HG03460 (cell line): ENCODE results near the gene NXN.
"Not testable (repeated sequence)": the region's sequence is repeated elsewhere in the genome, so short reads cannot be mapped to it uniquely, and the experiment has no call there.

Experiments used
- ATAC-seq: cut with Tn5 transposase; IDR thresholded peaks from one replicate; pipeline ENCODE4 v1.9.1; 2021; ENCODE audit not compliant: unreplicated experiment

Gene NXN

DNA sequence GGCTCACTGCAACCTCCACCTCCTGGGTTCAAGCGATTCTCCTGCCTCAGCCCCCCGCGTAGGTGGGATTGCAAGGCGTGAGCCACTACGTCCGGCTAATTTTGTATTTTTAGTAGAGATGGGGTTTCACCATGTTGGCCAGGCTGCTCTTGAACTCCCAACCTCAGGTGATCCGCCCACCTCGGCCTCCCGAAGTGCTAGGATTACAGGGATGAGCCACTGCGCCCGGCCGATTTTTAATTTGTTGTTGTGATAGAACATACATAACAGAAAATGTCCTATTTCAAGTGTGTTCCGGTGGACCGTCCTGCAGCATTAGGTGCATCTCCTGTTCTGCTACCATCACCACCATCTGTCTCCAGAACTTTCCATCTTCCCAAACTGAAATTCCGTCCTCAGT, 55.3 kb downstream of the NXN start:
- ATAC-seq, result not testable (repeated sequence)

GRCh38 chr17:923633-924032, 55.9 kb downstream of the NXN start:
- ATAC-seq, result no peak

- no peak for ATAC-seq
These were observed 58.4 kb downstream of the NXN start for GRCh38 chr17:921161-921560.

DNA sequence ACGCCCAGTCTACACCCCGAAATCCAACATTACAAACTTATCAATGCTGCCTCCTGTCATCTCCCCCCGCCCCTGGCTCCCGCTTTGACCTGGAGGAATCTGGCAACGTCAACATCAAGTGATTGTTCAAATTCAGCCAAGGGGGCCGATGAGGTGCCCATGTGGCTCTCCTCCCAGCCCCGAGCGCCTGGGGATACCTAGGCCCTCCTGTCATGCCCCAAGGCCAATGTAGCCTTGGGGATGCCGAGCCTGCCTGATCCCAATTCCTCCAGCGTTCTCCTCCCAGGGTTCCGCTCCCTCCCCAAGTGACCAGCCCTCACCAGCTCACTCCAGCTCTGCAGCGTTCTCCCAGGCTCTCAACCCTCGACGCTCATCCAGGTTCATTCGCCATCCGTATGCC, 59.4 kb downstream of the NXN start:
- ATAC-seq, result no peak

DNA sequence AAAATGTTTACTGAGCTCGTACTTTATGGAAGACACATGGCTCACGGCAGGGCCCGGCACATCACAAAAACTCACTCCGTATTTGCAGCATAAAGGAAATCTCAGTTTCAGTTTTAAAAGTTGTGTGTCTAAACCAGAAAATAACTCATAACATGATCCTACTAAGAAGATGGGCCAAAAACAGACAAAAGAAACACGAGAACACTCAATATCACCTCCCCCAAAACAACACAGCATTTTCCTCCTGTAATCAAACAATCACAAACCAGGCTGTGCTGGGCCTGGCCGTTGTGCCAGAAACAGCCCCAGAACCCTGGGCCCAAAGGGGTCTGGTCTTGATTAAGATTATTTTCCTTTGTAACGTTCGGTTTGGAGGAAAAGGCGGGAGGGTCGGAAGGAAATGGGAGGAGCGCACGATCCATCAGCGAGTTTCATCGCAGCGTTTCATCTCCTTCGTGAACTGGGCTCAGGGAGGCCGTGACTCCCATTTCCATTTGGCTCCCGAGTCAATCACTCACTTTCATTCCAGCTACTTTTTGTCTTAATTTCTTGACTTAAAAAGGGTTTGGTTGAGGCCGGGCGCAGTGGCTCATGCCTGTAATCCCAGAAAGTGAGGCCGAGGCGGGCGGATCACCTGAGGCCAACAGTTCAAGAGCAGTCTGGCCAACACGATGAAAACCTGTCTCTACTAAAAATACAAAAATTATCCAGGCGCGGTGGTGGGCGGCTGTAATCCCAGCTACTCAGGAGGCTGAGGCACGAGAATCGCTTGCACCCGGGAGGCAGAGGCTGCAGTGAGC, 61.4 kb downstream of the NXN start:
- ATAC-seq, result no peak

DNA sequence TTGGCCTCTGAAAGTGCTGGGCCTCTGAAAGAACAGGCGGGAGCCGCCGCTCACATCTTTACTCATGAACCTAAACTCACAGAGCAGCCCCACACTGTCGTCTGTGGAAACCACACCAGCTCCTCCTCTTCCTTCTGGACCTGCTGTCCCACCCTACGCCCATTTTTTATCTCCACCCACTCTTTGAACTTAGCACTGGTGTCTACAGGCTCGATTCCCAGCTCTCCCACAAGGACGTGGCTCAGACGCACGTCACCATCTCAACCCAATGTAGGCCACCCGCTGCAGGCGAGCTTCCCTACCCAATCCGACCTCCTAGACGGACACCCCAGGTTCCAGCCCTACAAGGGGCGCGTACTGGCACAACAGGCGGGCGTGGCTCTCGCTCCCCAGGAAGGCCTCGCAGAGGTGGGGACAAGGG, 62.2 kb downstream of the NXN start:
- ATAC-seq, result no peak

GRCh38 chr17:916315-916714, 63.3 kb downstream of the NXN start:
- ATAC-seq, result no peak

DNA sequence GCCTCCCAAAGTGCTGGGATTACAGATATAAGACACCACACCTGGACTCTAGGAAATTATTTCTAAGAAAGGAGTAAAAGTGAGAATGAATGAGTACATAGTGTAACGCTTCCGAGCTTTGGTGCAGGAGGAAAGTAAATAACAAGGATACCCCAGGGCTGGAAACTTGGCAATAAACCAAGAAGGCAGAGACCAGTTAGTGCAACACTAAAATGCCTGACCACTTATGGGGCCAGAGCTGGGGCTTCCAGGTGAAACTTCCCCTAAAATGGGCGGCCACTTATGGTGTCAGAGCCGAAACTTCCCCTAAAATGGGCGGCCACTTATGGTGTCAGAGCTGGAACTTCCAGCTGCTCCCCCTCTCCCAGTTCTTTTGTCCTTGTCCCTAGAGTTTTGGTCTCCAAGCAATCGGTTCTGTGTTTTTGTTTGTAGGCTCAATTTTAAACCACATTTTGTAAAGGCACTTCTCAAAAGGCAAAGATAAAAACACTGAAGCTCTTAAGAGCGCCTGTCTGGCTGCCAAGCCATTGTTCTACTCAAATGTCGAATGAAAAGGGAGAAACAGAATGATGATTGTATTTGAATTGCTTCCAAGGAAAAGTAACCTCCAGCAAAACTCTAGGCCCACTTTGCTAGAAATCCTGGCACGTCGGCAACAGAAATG, 63.9 kb downstream of the NXN start:
- ATAC-seq, result no peak

DNA sequence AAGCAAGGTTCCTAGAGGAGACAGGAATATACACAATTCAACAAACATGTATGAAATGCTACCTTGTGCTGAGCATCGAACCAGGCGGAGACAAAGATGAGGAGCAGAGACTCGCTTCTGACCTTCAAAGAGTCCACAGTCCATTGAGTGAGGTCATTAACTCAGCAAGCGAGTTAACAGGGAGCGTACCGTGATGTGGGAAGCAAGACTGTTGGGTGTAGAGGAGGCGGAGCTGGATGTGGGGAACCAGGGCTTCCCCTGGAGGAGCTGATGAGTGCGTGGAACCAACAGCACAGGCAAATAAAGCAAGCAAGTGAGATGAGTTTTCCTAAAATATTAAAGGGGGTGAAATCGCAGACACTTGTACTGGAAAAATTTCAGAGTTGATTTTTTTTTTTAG, 65.0 kb downstream of the NXN start:
- no peak for ATAC-seq

GRCh38 chr17:913207-913606, 66.4 kb downstream of the NXN start:
- ATAC-seq, result no peak

DNA sequence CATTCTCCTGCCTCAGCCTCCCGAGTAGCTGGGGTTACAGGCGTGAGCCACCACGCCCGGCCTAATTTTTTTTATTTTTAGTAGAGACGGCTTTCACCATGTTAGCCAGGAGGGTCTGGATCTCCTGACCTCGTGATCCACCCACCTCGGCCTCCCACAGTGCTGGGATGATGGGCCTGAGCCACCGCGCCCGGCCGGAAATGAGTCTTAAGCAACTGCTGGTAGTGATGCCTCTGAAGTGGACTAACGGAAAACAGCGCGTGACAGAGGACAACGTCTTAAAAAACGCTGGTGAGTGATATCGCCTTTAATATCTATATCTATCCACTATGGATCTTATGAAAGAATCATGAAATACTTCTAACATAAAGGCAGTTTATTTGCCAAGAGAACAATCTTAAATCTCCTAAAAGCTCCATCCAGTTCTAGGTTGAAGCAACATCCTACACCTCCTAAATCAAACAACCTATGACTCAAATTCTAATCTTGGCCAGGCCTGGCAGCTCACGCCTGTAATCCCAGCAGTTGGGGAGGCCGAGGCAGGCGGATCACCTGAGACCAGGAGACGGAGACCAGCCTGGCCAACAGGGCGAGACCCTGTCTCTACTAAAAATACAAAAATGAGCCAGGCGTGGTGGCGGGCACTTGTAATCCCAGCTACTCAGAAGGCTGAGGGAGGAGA, 69.8 kb downstream of the NXN start:
- no peak for ATAC-seq

DNA sequence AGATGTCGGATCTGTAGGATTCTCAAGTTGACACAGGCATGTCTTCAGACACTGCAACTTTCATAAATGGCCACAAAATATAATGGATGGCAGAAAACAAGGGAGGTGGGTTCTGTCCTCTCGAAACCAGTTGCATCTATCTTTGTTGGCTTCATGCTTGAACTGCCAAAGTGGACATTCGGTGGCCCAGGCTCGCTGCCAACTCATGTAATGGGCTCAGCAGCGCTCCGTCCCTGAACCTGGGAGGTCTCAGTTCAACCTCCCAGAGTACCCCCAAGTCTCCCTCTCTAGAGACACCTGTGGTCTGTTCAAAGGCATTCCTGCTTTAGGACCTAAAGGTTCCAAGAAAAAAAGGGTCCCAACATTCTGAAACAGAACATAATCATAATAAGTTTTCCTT, 71.9 kb downstream of the NXN start:
- ATAC-seq, result no peak

GRCh38 chr17:905708-906107, 73.9 kb downstream of the NXN start:
- not testable (repeated sequence) for ATAC-seq

GRCh38 chr17:903691-904481, 75.7 kb downstream of the NXN start:
- no peak for ATAC-seq

DNA sequence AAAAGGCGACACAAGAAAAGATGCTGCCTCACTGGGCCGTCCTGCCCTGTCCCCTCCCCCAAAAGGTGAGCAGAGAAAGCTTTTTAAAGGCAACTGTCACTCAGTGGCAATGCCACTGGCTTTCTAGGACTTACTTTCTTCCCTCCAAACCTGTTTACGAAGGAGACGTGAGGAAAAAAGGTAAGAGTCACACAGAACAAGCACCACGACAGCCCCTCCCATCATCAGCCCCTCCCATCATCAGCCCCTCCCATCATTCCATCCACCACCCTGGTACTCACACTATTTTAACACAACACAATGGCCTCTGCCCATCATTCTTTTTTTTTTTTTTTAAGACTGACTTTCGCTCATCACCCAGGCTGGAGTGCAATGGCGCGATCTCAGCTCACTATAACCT, 77.1 kb downstream of the NXN start:
- no peak for ATAC-seq

GRCh38 chr17:901964-902363, 77.6 kb downstream of the NXN start:
- no peak for ATAC-seq

DNA sequence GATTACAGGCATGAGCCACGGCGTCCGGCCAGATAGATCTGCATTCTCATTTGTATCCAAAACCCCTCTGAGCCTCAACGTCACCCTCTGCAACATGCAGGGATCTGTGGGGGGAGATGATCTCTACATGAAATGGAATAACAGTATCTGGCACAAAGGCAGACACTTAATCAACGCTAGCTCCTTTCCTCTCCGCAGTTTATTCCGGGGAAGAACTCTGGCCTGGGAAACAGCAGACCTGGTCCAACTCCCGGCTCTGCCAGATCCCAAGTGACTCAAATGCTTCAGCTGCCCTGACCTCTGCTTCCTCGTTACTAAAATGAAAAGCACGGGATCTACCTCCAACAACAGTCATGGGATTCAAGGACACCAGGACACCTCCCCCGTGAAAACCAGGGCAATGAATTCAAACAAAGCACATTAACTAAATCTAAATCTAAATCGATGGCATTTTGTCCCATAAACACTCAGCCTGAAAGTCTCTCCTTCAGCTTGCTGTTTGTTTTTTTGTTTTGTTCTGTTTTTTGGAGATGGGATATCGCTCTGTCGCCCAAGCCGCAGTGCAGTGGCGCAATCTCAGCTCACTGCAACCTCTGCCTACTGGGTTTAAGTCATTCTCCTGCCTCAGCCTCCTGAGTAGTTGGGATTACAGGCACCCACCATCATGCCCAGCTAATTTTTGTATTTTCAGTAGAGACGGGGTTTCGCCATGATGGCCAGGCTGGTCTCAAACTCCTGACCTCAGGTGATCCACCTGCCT, 78.2 kb downstream of the NXN start:
- no peak for ATAC-seq

DNA sequence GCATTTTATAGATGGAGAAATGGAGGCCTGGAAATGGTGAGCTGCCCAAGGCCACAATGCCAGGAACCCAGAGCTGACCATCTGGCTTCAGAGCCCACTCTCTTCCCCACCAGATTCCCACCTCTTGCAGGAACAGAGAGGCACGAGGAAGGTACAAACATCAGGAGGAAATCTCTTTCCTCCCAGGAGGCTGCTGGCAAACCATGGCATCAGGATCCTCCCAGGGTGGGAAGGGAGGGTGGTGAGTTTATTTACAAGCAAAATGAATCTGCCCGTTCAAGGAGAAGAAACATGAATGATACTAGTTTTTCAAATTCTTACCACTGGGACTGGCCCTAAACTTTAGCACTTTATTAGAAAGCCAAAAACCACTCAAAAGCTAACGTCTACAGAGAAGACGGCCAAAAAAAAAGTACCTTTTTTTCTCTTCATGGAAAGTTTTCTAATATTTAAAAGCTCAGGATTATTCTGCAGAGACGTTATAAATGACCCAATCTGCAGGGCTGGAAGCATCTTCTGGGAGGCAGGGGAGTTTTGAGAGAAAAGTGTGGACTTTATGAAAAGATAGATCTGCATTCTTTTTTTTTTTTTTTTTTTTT, 79.1 kb downstream of the NXN start:
- no peak for ATAC-seq

GRCh38 chr17:897970-898619, 81.5 kb downstream of the NXN start:
- ATAC-seq, result no peak
